ENCODE data around the gene RAB31.

The RAB31 gene

GRCh38 chr18:9742524-9743131, 34.5 kb downstream of the RAB31 start:
- no peak overlapping the region for H3K27ac ChIP-seq (ENCODE audit: low read length)
- H4K20me1 ChIP-seq (ENCODE audit: insufficient read depth, low read length), result no peaks in the 10 kb centered on the region
- no peak overlapping the region for H3K4me3 ChIP-seq (ENCODE audit: low read depth in 1 of 2, low read length in 2 of 2)
- H3K27me3 ChIP-seq (ENCODE audit: insufficient read depth, low read length, poor library complexity), result peaks cover 4% of the 10 kb centered on the region
- ATAC-seq (ENCODE audit: insufficient read depth, low read depth), result no peak
- no peaks in the 10 kb centered on the region for H3K79me2 ChIP-seq (ENCODE audit: insufficient read depth, low read length)
- no peak for TF ChIP-seq CTCF (IDR thresholded peaks at IDR 0.05; ENCODE audit: borderline replicate concordance, extremely low read depth, low read length, poor library complexity, severe bottlenecking)
- no peak for TF ChIP-seq EZH2 (IDR thresholded peaks at IDR 0.05; ENCODE audit: borderline replicate concordance, low read depth, low read length, severe bottlenecking)
- H3K9ac ChIP-seq (ENCODE audit: low read depth, low read length), result no peak overlapping the region
- no peaks in the 10 kb centered on the region for H3K4me1 ChIP-seq (ENCODE audit: insufficient read depth, low read length)
- DNase-seq, result no peak
- no peaks in the 10 kb centered on the region for H3K36me3 ChIP-seq (ENCODE audit: insufficient read depth, low read length)
- no peak overlapping the region for H2AFZ ChIP-seq (ENCODE audit: low read depth, low read length)
- H3K4me2 ChIP-seq (ENCODE audit: insufficient read depth, low read length), result no peak overlapping the region
- no peaks in the 10 kb centered on the region for H3K9me3 ChIP-seq (ENCODE audit: insufficient read depth, low read length, severe bottlenecking)

GRCh38 chr18:9743200-9744016, 35.3 kb downstream of the RAB31 start:
- Histone ChIP-seq H2AFZ (ENCODE audit: low read depth, low read length) (no peak overlapping the region), H3K4me2 (ENCODE audit: insufficient read depth, low read length) (no peak overlapping the region), H3K36me3 (ENCODE audit: insufficient read depth, low read length) (no peaks in the 10 kb centered on the region), H3K9me3 (ENCODE audit: insufficient read depth, low read length, severe bottlenecking) (no peaks in the 10 kb centered on the region), H3K27ac (ENCODE audit: low read length) (no peak overlapping the region), H3K4me1 (ENCODE audit: insufficient read depth, low read length) (no peaks in the 10 kb centered on the region), H3K9ac (ENCODE audit: low read depth, low read length) (no peak overlapping the region), H4K20me1 (ENCODE audit: insufficient read depth, low read length) (no peaks in the 10 kb centered on the region), H3K4me3 (ENCODE audit: low read depth in 1 of 2, low read length in 2 of 2) (no peak overlapping the region), H3K79me2 (ENCODE audit: insufficient read depth, low read length) (no peaks in the 10 kb centered on the region), H3K27me3 (ENCODE audit: insufficient read depth, low read length, poor library complexity) (peaks cover 4% of the 10 kb centered on the region)
- DNase-seq (no peak), ATAC-seq (ENCODE audit: insufficient read depth, low read depth) (no peak)
- TF ChIP-seq EZH2 (IDR thresholded peaks at IDR 0.05; ENCODE audit: borderline replicate concordance, low read depth, low read length, severe bottlenecking) (no peak), CTCF (IDR thresholded peaks at IDR 0.05; ENCODE audit: borderline replicate concordance, extremely low read depth, low read length, poor library complexity, severe bottlenecking) (no peak)

GRCh38 chr18:9746958-9747357, 38.9 kb downstream of the RAB31 start:
- H3K4me2 ChIP-seq (ENCODE audit: insufficient read depth, low read length), result no peak overlapping the region

More at GRCh38 chr18:9746958-9747357, 38.9 kb downstream of the RAB31 start:
- H3K9ac ChIP-seq (ENCODE audit: low read depth, low read length), result no peak overlapping the region
- TF ChIP-seq EZH2 (IDR thresholded peaks at IDR 0.05; ENCODE audit: borderline replicate concordance, low read depth, low read length, severe bottlenecking), result no peak
- no peak for TF ChIP-seq CTCF (IDR thresholded peaks at IDR 0.05; ENCODE audit: borderline replicate concordance, extremely low read depth, low read length, poor library complexity, severe bottlenecking)
- H3K4me1 ChIP-seq (ENCODE audit: insufficient read depth, low read length), result no peaks in the 10 kb centered on the region
- H3K4me3 ChIP-seq (ENCODE audit: low read depth in 1 of 2, low read length in 2 of 2), result no peak overlapping the region
- no peaks in the 10 kb centered on the region for H3K9me3 ChIP-seq (ENCODE audit: insufficient read depth, low read length, severe bottlenecking)
- H2AFZ ChIP-seq (ENCODE audit: low read depth, low read length), result no peak overlapping the region
- H3K36me3 ChIP-seq (ENCODE audit: insufficient read depth, low read length), result no peaks in the 10 kb centered on the region
- ATAC-seq (ENCODE audit: insufficient read depth, low read depth), result no peak
- no peaks in the 10 kb centered on the region for H4K20me1 ChIP-seq (ENCODE audit: insufficient read depth, low read length)
- H3K27ac ChIP-seq (ENCODE audit: low read length), result no peak overlapping the region
- no peak for DNase-seq
- H3K27me3 ChIP-seq (ENCODE audit: insufficient read depth, low read length, poor library complexity), result peaks cover 4% of the 10 kb centered on the region
- H3K79me2 ChIP-seq (ENCODE audit: insufficient read depth, low read length), result no peaks in the 10 kb centered on the region

All from DND-41 (cell line).